B cell (primary cell): Measurements from ENCODE around the gene BIN2. TPM values are rescaled to one million over a fixed set of nuclear protein-coding genes. Genes with fewer than 3 reads are reported as not detected.

Experiments
- ATAC-seq: fragments of 200-7000 bp; cut with Tn5 transposase; one replicate; pipeline ENCODE4 v1.10.0; 2021; ENCODE audit warnings: low read depth, mild to moderate bottlenecking, moderate number of reproducible peaks, moderate library complexity
- CTCF ChIA-PET: fragments of 350-600 bp; sonication (Branson Sonifier 250); formaldehyde crosslinking; loops from one replicate; lab custom pipeline; 2021; ENCODE audit warnings: antibody characterized with exemption, inconsistent platforms; lab: Charles Lee
- POLR2A ChIA-PET: fragments of 350-600 bp; sonication (Branson Sonifier 250); formaldehyde crosslinking; loops from one replicate; lab custom pipeline; 2021; ENCODE audit warnings: antibody characterized with exemption; lab: Charles Lee
- DNase-seq: peaks from one replicate; pipeline ENCODE4 v3.0.0; 2013
- H2AFZ ChIP-seq: 2 replicates; pipeline ENCODE4 v1.6.1; 2012; ENCODE audit warnings: mild to moderate bottlenecking, low read depth, low read length; ENCODE audit not compliant: insufficient read depth, poor library complexity, severe bottlenecking
- H3K27ac ChIP-seq, 2 donors: 1 replicate in 1 of 2; 2 replicates in 1 of 2; pipeline ENCODE4 v1.5.1; 2012 to 2013; ENCODE audit warnings: low read length in 2 of 2, mild to moderate bottlenecking in 2 of 2, moderate library complexity in 1 of 2
- H3K27me3 ChIP-seq, 4 experiments: fragments of 200-600 bp in 1 of 4; sonication (generic) in 1 of 4; replicated peaks in 1 of 4; 1 replicate in 2 of 4; 2 replicates in 2 of 4; pipeline versions ENCODE4 v1.6.1 to v1.7.0; 2013 to 2016; ENCODE audit warnings: low read length in 3 of 4, mild to moderate bottlenecking in 2 of 4, mixed read lengths in 1 of 4, moderate library complexity in 1 of 4; ENCODE audit not compliant: insufficient read depth in 4 of 4, control insufficient read depth in 3 of 4; ENCODE audit errors: control extremely low read depth in 1 of 4
- H3K36me3 ChIP-seq, 2 experiments: replicated peaks in 1 of 2; 1 replicate in 1 of 2; 2 replicates in 1 of 2; pipeline versions ENCODE4 v1.6.1 to v1.7.1; 2013; ENCODE audit warnings: low read length in 1 of 2; ENCODE audit not compliant: insufficient read depth in 2 of 2, control insufficient read depth in 1 of 2; ENCODE audit errors: control extremely low read depth in 1 of 2, extremely low read depth in 1 of 2
- H3K4me1 ChIP-seq, 2 donors: fragments of 200-600 bp in 1 of 2; sonication (generic) in 1 of 2; 1 replicate in 1 of 2; 2 replicates in 1 of 2; pipeline versions ENCODE4 v1.5.1 to v1.6.1; 2013 to 2017; ENCODE audit warnings: low read length in 2 of 2; ENCODE audit not compliant: control insufficient read depth in 2 of 2, insufficient read depth in 2 of 2
- H3K4me2 ChIP-seq: replicated peaks from 2 replicates; pipeline ENCODE3; 2012; ENCODE audit warnings: mild to moderate bottlenecking, low read depth, low read length; ENCODE audit not compliant: poor library complexity, severe bottlenecking
- H3K4me3 ChIP-seq, 5 experiments: fragments of 200-600 bp in 1 of 5; sonication (generic) in 1 of 5; 1 replicate in 3 of 5; 2 replicates in 2 of 5; pipeline versions ENCODE4 v1.5.1 to v1.7.0; 2011 to 2016; ENCODE audit warnings: low read length in 4 of 5, mild to moderate bottlenecking in 4 of 5, low read depth in 2 of 5, control low read depth in 1 of 5, moderate library complexity in 1 of 5; ENCODE audit not compliant: insufficient read depth in 1 of 5; ENCODE audit errors: control extremely low read depth in 1 of 5, extremely low read depth in 1 of 5
- H3K79me2 ChIP-seq: fragments of 200-600 bp; sonication (generic); one replicate; pipeline ENCODE4 v1.6.0; 2016; ENCODE audit warnings: low read length; ENCODE audit not compliant: control insufficient read depth, insufficient read depth
- H3K9ac ChIP-seq: fragments of 200-600 bp; sonication (generic); 2 replicates; pipeline ENCODE4 v1.6.1; 2017; ENCODE audit warnings: mild to moderate bottlenecking, low read length, moderate library complexity
- H3K9me3 ChIP-seq, 3 donors: one replicate each; pipeline versions ENCODE4 v1.6.1 to v1.7.1; 2013; ENCODE audit warnings: low read length in 2 of 3; ENCODE audit not compliant: control insufficient read depth in 2 of 3, insufficient read depth in 1 of 3; ENCODE audit errors: control extremely low read depth in 1 of 3
- H4K20me1 ChIP-seq: 2 replicates; pipeline ENCODE4 v1.6.0; 2012; ENCODE audit warnings: mild to moderate bottlenecking, low read length; ENCODE audit not compliant: insufficient read depth, control insufficient read depth, poor library complexity, severe bottlenecking
- H3K27ac Mint-ChIP-seq: one replicate; pipeline ENCODE4 v1.8.0; 2021; ENCODE audit warnings: mixed read lengths
- H3K27me3 Mint-ChIP-seq: one replicate; pipeline ENCODE4 v1.8.0; 2021; ENCODE audit warnings: mixed read lengths
- H3K4me1 Mint-ChIP-seq: one replicate; pipeline ENCODE4 v1.8.0; 2021; ENCODE audit warnings: mixed read lengths
- H3K4me3 Mint-ChIP-seq: one replicate; pipeline ENCODE4 v1.8.0; 2021; ENCODE audit warnings: mixed read lengths
- H3K9me3 Mint-ChIP-seq: one replicate; pipeline ENCODE4 v1.8.0; 2022; ENCODE audit warnings: mixed read lengths; ENCODE audit not compliant: insufficient read depth
- EZH2 ChIP-seq: IDR thresholded peaks from 2 replicates; pipeline ENCODE4 v1.6.1; 2012; ENCODE audit warnings: borderline replicate concordance, low read depth, mild to moderate bottlenecking, moderate library complexity, low read length; ENCODE audit not compliant: insufficient read depth, poor library complexity, severe bottlenecking
- WGBS: methylation state at CpG from one replicate; pipeline ENCODE4 v1.1.5; 2013; ENCODE audit warnings: missing lambda C conversion rate; ENCODE audit not compliant: insufficient coverage; 5-methylcytosine and 5-hydroxymethylcytosine counted together
- intact Hi-C: fragments of 100-400 bp; cut with micrococcal nuclease; formaldehyde crosslinking; loops from one replicate; pipeline ENCODE4 v1.10.0; 2022
- polyA plus RNA-seq: library from polyadenylated mRNA; depleted of rRNA; stranded (reverse); fragments of >200 nt; gene quantifications from 2 replicates; pipeline ENCODE4 v1.2.3, GENCODE V29; 2012
- total RNA-seq, 2 donors: library from RNA; stranded (reverse); fragments of 120-200 nt in 1 of 2; gene quantifications; 1 replicate in 1 of 2; 2 replicates in 1 of 2; pipeline versions ENCODE4 v1.2.3 to v1.2.4, GENCODE V29; 2013 to 2022
- TF ChIP-seq, protein P1 (sequence below): fragments of 200-600 bp; IDR thresholded peaks from one replicate; pipeline ENCODE4 v1.8.0; 2022; ENCODE audit warnings: antibody characterized with exemption, mild to moderate bottlenecking

BIN2 gene
- total and polyA plus RNA-seq, 2 donors (not counting 1 experiment from before 2014, with no cell fraction given): 41.5 to 100 TPM

DNA sequence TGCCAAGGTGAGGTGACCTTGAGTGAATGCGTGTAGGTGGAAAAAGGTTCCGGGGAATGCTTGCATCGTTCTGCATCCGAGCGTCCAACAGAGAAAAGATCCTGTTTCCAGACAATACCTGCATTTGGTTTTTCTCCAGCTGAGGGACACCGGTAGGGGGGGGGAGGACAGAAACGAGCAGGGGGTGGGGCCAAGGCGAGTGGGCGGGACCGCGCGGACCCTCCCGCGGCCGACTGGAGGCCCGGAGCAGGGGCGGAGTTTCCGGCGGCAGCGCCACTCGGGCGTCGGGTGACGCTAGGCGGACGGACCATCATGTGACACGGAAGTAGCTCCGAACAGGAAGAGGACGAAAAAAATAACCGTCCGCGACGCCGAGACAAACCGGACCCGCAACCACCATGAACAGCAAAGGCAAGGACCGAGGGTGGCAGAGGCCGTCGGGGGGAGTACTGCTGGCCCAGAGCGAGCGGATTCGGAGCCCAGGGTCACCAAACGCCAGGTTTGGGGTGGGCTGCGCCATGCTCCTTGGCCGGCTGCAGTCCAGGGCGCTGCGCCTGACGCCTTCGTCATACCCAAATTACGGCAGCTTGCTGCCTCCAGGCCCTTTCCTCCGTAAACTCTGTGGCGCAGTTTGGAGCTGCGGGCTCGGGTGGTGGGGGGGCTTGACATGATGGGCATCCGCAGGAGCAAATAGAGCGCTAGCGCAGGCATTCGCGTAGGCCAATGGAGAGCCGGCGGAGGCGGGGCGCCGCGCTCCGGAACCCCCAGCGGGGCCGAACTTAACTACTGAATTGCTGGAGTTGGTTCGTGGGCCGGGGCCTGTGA lies 85.3 kb downstream of the BIN2 start, which contains the start of gene DAZAP2:
TSS of gene DAZAP2 (plus strand) at position 317 of the 825 bp plus-strand sequence. CDS start at position 399, 82 bp downstream.
- H3K4me1 Mint-ChIP-seq: peaks cover 40% of the 10 kb centered on the region
- H2AFZ ChIP-seq: peak within 1 kb of the TSS; percentile 72
- peak; percentile 98 for DNase-seq
- H3K4me3 ChIP-seq: peak within 1 kb of the TSS; percentile 69 to 100 (median 100)
- H4K20me1 ChIP-seq: peaks cover 39% of the 10 kb centered on the region
- no peaks in the 10 kb centered on the region for H3K9me3 ChIP-seq
- peak within 1 kb of the TSS; percentile 100 for H3K27ac ChIP-seq
- TF ChIP-seq, protein P1, sequence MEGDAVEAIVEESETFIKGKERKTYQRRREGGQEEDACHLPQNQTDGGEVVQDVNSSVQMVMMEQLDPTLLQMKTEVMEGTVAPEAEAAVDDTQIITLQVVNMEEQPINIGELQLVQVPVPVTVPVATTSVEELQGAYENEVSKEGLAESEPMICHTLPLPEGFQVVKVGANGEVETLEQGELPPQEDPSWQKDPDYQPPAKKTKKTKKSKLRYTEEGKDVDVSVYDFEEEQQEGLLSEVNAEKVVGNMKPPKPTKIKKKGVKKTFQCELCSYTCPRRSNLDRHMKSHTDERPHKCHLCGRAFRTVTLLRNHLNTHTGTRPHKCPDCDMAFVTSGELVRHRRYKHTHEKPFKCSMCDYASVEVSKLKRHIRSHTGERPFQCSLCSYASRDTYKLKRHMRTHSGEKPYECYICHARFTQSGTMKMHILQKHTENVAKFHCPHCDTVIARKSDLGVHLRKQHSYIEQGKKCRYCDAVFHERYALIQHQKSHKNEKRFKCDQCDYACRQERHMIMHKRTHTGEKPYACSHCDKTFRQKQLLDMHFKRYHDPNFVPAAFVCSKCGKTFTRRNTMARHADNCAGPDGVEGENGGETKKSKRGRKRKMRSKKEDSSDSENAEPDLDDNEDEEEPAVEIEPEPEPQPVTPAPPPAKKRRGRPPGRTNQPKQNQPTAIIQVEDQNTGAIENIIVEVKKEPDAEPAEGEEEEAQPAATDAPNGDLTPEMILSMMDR: peak; percentile 31
- no peak for TF ChIP-seq EZH2
- peak within 1 kb of the TSS; percentile 100 for H3K27ac Mint-ChIP-seq
- H3K9me3 Mint-ChIP-seq: no peaks in the 10 kb centered on the region
- peaks cover 2 to 34% of the 10 kb centered on the region in 2 experiments for H3K36me3 ChIP-seq
- H3K27me3 ChIP-seq: no peaks in the 10 kb centered on the region
- peak within 1 kb of the TSS; percentile 100 for H3K9ac ChIP-seq
- H3K79me2 ChIP-seq: peaks cover 27% of the 10 kb centered on the region
- peak within 1 kb of the TSS; percentile 76 for H3K4me2 ChIP-seq
- peak; percentile 92 for ATAC-seq
- ChIA-PET CTCF (interaction anchor here (0.6 to 2.8 kb wide), 11 partner anchors 10 to 474 kb away, joined by 3 to 20 read pairs (median 3); partner anchors contain the start of genes CSRNP2, POU6F1 and SMAGP), POLR2A (interaction anchor here (0.5 to 3.4 kb wide), 21 partner anchors 9 to 1841 kb away, joined by 3 to 70 read pairs (median 4); partner anchors contain the start of genes ATF1, BIN2, COX14 and CSRNP2)
- WGBS: under 1% methylated on average over 66 of the region's 70 CpGs
- no peaks in the 10 kb centered on the region for H3K27me3 Mint-ChIP-seq
- peaks cover 24 to 34% of the 10 kb centered on the region in 2 donors for H3K4me1 ChIP-seq
- intact Hi-C loops: loop anchor here (1.0 to 5.0 kb wide), 7 partner anchors 20 to 191 kb away; partner anchors contain the start of genes BIN2, CSRNP2, POU6F1 and SMAGP
- H3K4me3 Mint-ChIP-seq: peak within 1 kb of the TSS; percentile 93
